Measurements from ENCODE around the gene MIDN. TPM values are rescaled to one million over a fixed set of nuclear protein-coding genes. Genes with fewer than 3 reads are reported as not detected.
A peak's percentile ranks its signal among the peaks of the same experiment; 100 is the strongest.

MIDN gene
- total RNA-seq, 1 donor from 2014 or later: 193 TPM

GRCh38 chr19:1279782-1280341 lies 31.5 kb downstream of the MIDN start:
- DNase-seq (ENCODE audit: low spot score, unreplicated experiment): peak; percentile 90
- peak; percentile 94 for TF ChIP-seq CTCF (IDR thresholded peaks at IDR 0.05; ENCODE audit: unreplicated experiment)
- H3K4me1 Mint-ChIP-seq (ENCODE audit: low read depth): peaks cover 8% of the 10 kb centered on the region
- H3K36me3 Mint-ChIP-seq (ENCODE audit: insufficient read depth): peaks cover 2% of the 10 kb centered on the region
- no peak overlapping the region for H3K4me3 Mint-ChIP-seq (ENCODE audit: low read depth)
- H3K27ac Mint-ChIP-seq: no peak overlapping the region
- peaks cover 2% of the 10 kb centered on the region for H3K27me3 Mint-ChIP-seq
- H3K9me3 Mint-ChIP-seq (ENCODE audit: low read depth): no peaks in the 10 kb centered on the region

- Mint-ChIP-seq H3K27me3 (peaks cover 2% of the 10 kb centered on the region), H3K27ac (no peak overlapping the region), H3K36me3 (ENCODE audit: insufficient read depth) (peaks cover 2% of the 10 kb centered on the region), H3K4me1 (ENCODE audit: low read depth) (peaks cover 9% of the 10 kb centered on the region), H3K4me3 (ENCODE audit: low read depth) (no peak overlapping the region), H3K9me3 (ENCODE audit: low read depth) (no peaks in the 10 kb centered on the region)
- no peak for TF ChIP-seq CTCF (IDR thresholded peaks at IDR 0.05; ENCODE audit: unreplicated experiment)
- DNase-seq (ENCODE audit: low spot score, unreplicated experiment): no peak
Measured at GRCh38 chr19:1280636-1281568, 32.5 kb downstream of the MIDN start.

- Mint-ChIP-seq H3K27me3 (peaks cover 2% of the 10 kb centered on the region), H3K9me3 (ENCODE audit: low read depth) (no peaks in the 10 kb centered on the region), H3K36me3 (ENCODE audit: insufficient read depth) (peaks cover 2% of the 10 kb centered on the region), H3K4me1 (ENCODE audit: low read depth) (peaks cover 11% of the 10 kb centered on the region), H3K27ac (no peak overlapping the region), H3K4me3 (ENCODE audit: low read depth) (no peak overlapping the region)
- no peak for TF ChIP-seq CTCF (IDR thresholded peaks at IDR 0.05; ENCODE audit: unreplicated experiment)
- no peak for DNase-seq (ENCODE audit: low spot score, unreplicated experiment)
Measured at GRCh38 chr19:1281569-1282287, 33.3 kb downstream of the MIDN start.

GRCh38 chr19:1282588-1283206 lies 34.3 kb downstream of the MIDN start:
- Mint-ChIP-seq H3K9me3 (ENCODE audit: low read depth) (no peaks in the 10 kb centered on the region), H3K27me3 (peaks cover 2% of the 10 kb centered on the region), H3K4me3 (ENCODE audit: low read depth) (no peak overlapping the region), H3K27ac (no peak overlapping the region), H3K4me1 (ENCODE audit: low read depth) (peaks cover 11% of the 10 kb centered on the region), H3K36me3 (ENCODE audit: insufficient read depth) (peaks cover 2% of the 10 kb centered on the region)
- no peak for DNase-seq (ENCODE audit: low spot score, unreplicated experiment)
- TF ChIP-seq CTCF (IDR thresholded peaks at IDR 0.05; ENCODE audit: unreplicated experiment): no peak

All from progenitor cell of endocrine pancreas (in vitro differentiated cells).